ENCODE data around the gene EHBP1. TPM values are rescaled to one million over a fixed set of nuclear protein-coding genes. Genes with fewer than 3 reads are reported as not detected.
A peak's percentile ranks its signal among the peaks of the same experiment; 100 is the strongest.

Gene EHBP1
- total RNA-seq, 1 donor from 2014 or later = 67.4 TPM

- no peaks in the 10 kb centered on the region for H3K27me3 Mint-ChIP-seq (ENCODE audit: low read depth)
- H3K4me3 Mint-ChIP-seq = no peak overlapping the region
- no peak for DNase-seq (ENCODE audit: low spot score in 2 of 2, unreplicated experiment in 2 of 2)
- H3K36me3 Mint-ChIP-seq = peaks cover 3% of the 10 kb centered on the region
- no peak for TF ChIP-seq CTCF (IDR thresholded peaks at IDR 0.05; ENCODE audit: unreplicated experiment)
- H3K27ac Mint-ChIP-seq = no peak overlapping the region
- no peaks in the 10 kb centered on the region for H3K9me3 Mint-ChIP-seq
- no peaks in the 10 kb centered on the region for H3K4me1 Mint-ChIP-seq
Observed at GRCh38 chr2:62934517-62934916, 229.0 kb downstream of the EHBP1 start.

GRCh38 chr2:62938126-62938525 lies 232.6 kb downstream of the EHBP1 start:
- no peaks in the 10 kb centered on the region for H3K27me3 Mint-ChIP-seq (ENCODE audit: low read depth)

GRCh38 chr2:62939735-62940491 lies 234.4 kb downstream of the EHBP1 start:
- no peak for TF ChIP-seq CTCF (IDR thresholded peaks at IDR 0.05; ENCODE audit: unreplicated experiment)
- Mint-ChIP-seq H3K27me3 (ENCODE audit: low read depth) (no peaks in the 10 kb centered on the region), H3K4me3 (no peak overlapping the region), H3K4me1 (peaks cover 6% of the 10 kb centered on the region), H3K27ac (no peak overlapping the region), H3K9me3 (no peaks in the 10 kb centered on the region), H3K36me3 (peaks cover 3% of the 10 kb centered on the region)
- DNase-seq (ENCODE audit: low spot score in 2 of 2, unreplicated experiment in 2 of 2) = no peak

More at GRCh38 chr2:62938126-62938525, 232.6 kb downstream of the EHBP1 start:
- Mint-ChIP-seq H3K9me3 (no peaks in the 10 kb centered on the region), H3K4me3 (no peak overlapping the region), H3K27ac (no peak overlapping the region), H3K4me1 (peaks cover 6% of the 10 kb centered on the region), H3K36me3 (no peaks in the 10 kb centered on the region)
- TF ChIP-seq CTCF (IDR thresholded peaks at IDR 0.05; ENCODE audit: unreplicated experiment) = no peak
- no peak for DNase-seq (ENCODE audit: low spot score in 2 of 2, unreplicated experiment in 2 of 2)

GRCh38 chr2:62940697-62941096 lies 235.2 kb downstream of the EHBP1 start:
- peaks cover 3% of the 10 kb centered on the region for H3K36me3 Mint-ChIP-seq
- H3K27me3 Mint-ChIP-seq (ENCODE audit: low read depth) = no peaks in the 10 kb centered on the region
- TF ChIP-seq CTCF (IDR thresholded peaks at IDR 0.05; ENCODE audit: unreplicated experiment) = no peak
- no peaks in the 10 kb centered on the region for H3K9me3 Mint-ChIP-seq
- no peak overlapping the region for H3K4me3 Mint-ChIP-seq
- peaks cover 6% of the 10 kb centered on the region for H3K4me1 Mint-ChIP-seq
- DNase-seq (ENCODE audit: low spot score in 2 of 2, unreplicated experiment in 2 of 2) = no peak
- no peak overlapping the region for H3K27ac Mint-ChIP-seq

GRCh38 chr2:62941413-62941812 lies 235.9 kb downstream of the EHBP1 start:
- no peaks in the 10 kb centered on the region for H3K9me3 Mint-ChIP-seq
- peaks cover 3% of the 10 kb centered on the region for H3K36me3 Mint-ChIP-seq
- H3K27ac Mint-ChIP-seq = peak overlapping the region; percentile 7
- H3K27me3 Mint-ChIP-seq (ENCODE audit: low read depth) = no peaks in the 10 kb centered on the region
- no peak for TF ChIP-seq CTCF (IDR thresholded peaks at IDR 0.05; ENCODE audit: unreplicated experiment)
- H3K4me1 Mint-ChIP-seq = peaks cover 8% of the 10 kb centered on the region
- H3K4me3 Mint-ChIP-seq = no peak overlapping the region
- DNase-seq (ENCODE audit: low spot score in 2 of 2, unreplicated experiment in 2 of 2) = no peak
